Measurements from ENCODE around the gene SLFN11.

GRCh38 chr17:35361027-35361426 is 12.4 kb downstream of the SLFN11 start:
- TF ChIP-seq CTCF (IDR thresholded peaks at IDR 0.05; ENCODE audit: insufficient read depth, low read length, poor library complexity, severe bottlenecking) (no peak), EZH2phosphoT487 (conservative IDR thresholded peaks at IDR 0.05; ENCODE audit: low read length) (no peak)
